Measurements from ENCODE around the gene ASNSD1.
A peak's percentile ranks its signal among the peaks of the same experiment; 100 is the strongest.
"Not testable (repeated sequence)": the region's sequence is repeated elsewhere in the genome, so short reads cannot be mapped to it uniquely, and the experiment has no call there.

ASNSD1 gene

GRCh38 chr2:189698020-189698887, 37.0 kb downstream of the ASNSD1 start:
- H3K27me3 ChIP-seq (replicated peaks): no peaks in the 10 kb centered on the region
- no peaks in the 10 kb centered on the region for H3K36me3 ChIP-seq (replicated peaks)
- H3K27ac ChIP-seq: no peak overlapping the region
- in situ Hi-C loops (cut with HindIII; ENCODE audit: low pct_ligation_motif_present, low sequenced_read_pairs): no loop called here
- peak; percentile 55 for DNase-seq
- no peak overlapping the region for H3K4me3 ChIP-seq (ENCODE audit: low read depth, low read length)
- peak; percentile 48 for TF ChIP-seq CTCF (IDR thresholded peaks at IDR 0.05; ENCODE audit: low read depth, low read length, missing control alignments)

GRCh38 chr2:189700681-189701080, 39.4 kb downstream of the ASNSD1 start:
- H3K4me3 ChIP-seq (ENCODE audit: low read depth, low read length): no peak overlapping the region
- no peak overlapping the region for H3K27ac ChIP-seq
- in situ Hi-C loops (cut with HindIII; ENCODE audit: low pct_ligation_motif_present, low sequenced_read_pairs): no loop called here
- H3K36me3 ChIP-seq (replicated peaks): no peaks in the 10 kb centered on the region
- no peak for DNase-seq
- no peak for TF ChIP-seq CTCF (IDR thresholded peaks at IDR 0.05; ENCODE audit: low read depth, low read length, missing control alignments)
- H3K27me3 ChIP-seq (replicated peaks): no peaks in the 10 kb centered on the region

GRCh38 chr2:189702071-189702470, 40.8 kb downstream of the ASNSD1 start:
- Histone ChIP-seq H3K27ac (no peak overlapping the region), H3K36me3 (replicated peaks) (no peaks in the 10 kb centered on the region), H3K27me3 (replicated peaks) (no peaks in the 10 kb centered on the region), H3K4me3 (ENCODE audit: low read depth, low read length) (no peak overlapping the region)
- DNase-seq: peak; percentile 11
- TF ChIP-seq CTCF (IDR thresholded peaks at IDR 0.05; ENCODE audit: low read depth, low read length, missing control alignments): peak; percentile 32
- in situ Hi-C loops (cut with HindIII; ENCODE audit: low pct_ligation_motif_present, low sequenced_read_pairs): no loop called here

- Histone ChIP-seq H3K27ac (no peak overlapping the region), H3K4me3 (ENCODE audit: low read depth, low read length) (no peak overlapping the region), H3K27me3 (replicated peaks) (no peaks in the 10 kb centered on the region), H3K36me3 (replicated peaks) (no peaks in the 10 kb centered on the region)
- in situ Hi-C loops (cut with HindIII; ENCODE audit: low pct_ligation_motif_present, low sequenced_read_pairs): no loop called here
- no peak for DNase-seq
- TF ChIP-seq CTCF (IDR thresholded peaks at IDR 0.05; ENCODE audit: low read depth, low read length, missing control alignments): no peak
These were observed 48.4 kb downstream of the ASNSD1 start for GRCh38 chr2:189709501-189710221.

- DNase-seq; H3K36me3 ChIP-seq (replicated peaks); in situ Hi-C loops (cut with HindIII; ENCODE audit: low pct_ligation_motif_present, low sequenced_read_pairs); H3K4me3 ChIP-seq (ENCODE audit: low read depth, low read length); H3K27me3 ChIP-seq (replicated peaks); H3K27ac ChIP-seq: not testable (repeated sequence)
These were observed 56.3 kb downstream of the ASNSD1 start for GRCh38 chr2:189717593-189717992.

GRCh38 chr2:189719571-189719970, 58.3 kb downstream of the ASNSD1 start:
- TF ChIP-seq CTCF (IDR thresholded peaks at IDR 0.05; ENCODE audit: low read depth, low read length, missing control alignments): no peak
- Histone ChIP-seq H3K27me3 (replicated peaks) (no peaks in the 10 kb centered on the region), H3K36me3 (replicated peaks) (no peaks in the 10 kb centered on the region), H3K4me3 (ENCODE audit: low read depth, low read length) (no peak overlapping the region), H3K27ac (no peak overlapping the region)
- DNase-seq: no peak
- in situ Hi-C loops (cut with HindIII; ENCODE audit: low pct_ligation_motif_present, low sequenced_read_pairs): no loop called here

Measured in brain microvascular endothelial cell (primary cell).